ENCODE data around the gene CLEC9A. TPM values are rescaled to one million over a fixed set of nuclear protein-coding genes. Genes with fewer than 3 reads are reported as not detected.
"Not testable (repeated sequence)": the region's sequence is repeated elsewhere in the genome, so short reads cannot be mapped to it uniquely, and the experiment has no call there.

Gene CLEC9A
- total RNA-seq, 1 experiment from 2014 or later, result not detected

DNA sequence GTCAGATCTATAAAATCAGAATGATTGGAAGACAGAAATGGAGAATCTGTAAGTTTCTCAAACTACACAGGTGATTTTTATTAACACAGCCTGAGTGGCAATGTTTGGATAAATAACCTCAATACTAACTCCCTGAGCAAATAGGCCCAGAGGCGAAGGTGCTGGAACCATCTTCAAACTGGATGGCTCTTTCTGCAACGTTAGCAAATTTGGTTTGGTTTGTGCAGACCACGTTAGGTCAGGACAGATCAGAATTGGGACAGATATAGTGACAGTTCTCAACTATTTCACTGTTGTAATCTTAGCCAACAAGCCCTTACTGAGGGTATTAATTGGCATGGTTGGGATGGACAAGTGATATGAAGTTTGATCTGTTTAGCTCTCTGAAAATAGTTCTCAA, 9.1 kb upstream of the CLEC9A start:
- no peaks in the 10 kb centered on the region for H3K36me3 Mint-ChIP-seq (ENCODE audit: insufficient read depth, unreplicated experiment)
- TF ChIP-seq, protein P1, sequence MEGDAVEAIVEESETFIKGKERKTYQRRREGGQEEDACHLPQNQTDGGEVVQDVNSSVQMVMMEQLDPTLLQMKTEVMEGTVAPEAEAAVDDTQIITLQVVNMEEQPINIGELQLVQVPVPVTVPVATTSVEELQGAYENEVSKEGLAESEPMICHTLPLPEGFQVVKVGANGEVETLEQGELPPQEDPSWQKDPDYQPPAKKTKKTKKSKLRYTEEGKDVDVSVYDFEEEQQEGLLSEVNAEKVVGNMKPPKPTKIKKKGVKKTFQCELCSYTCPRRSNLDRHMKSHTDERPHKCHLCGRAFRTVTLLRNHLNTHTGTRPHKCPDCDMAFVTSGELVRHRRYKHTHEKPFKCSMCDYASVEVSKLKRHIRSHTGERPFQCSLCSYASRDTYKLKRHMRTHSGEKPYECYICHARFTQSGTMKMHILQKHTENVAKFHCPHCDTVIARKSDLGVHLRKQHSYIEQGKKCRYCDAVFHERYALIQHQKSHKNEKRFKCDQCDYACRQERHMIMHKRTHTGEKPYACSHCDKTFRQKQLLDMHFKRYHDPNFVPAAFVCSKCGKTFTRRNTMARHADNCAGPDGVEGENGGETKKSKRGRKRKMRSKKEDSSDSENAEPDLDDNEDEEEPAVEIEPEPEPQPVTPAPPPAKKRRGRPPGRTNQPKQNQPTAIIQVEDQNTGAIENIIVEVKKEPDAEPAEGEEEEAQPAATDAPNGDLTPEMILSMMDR (IDR thresholded peaks at IDR 0.05; ENCODE audit: insufficient read depth in 1 of 2, low read depth in 1 of 2, low read length in 1 of 2, severe bottlenecking in 1 of 2, unreplicated experiment in 1 of 2), result no peak
- H3K27me3 Mint-ChIP-seq (ENCODE audit: insufficient read depth, unreplicated experiment), result peaks cover 7% of the 10 kb centered on the region
- H3K27ac Mint-ChIP-seq (ENCODE audit: unreplicated experiment), result no peak overlapping the region
- Histone ChIP-seq H3K4me3 (ENCODE audit: low read depth, low read length) (no peak overlapping the region), H3K36me3 (ENCODE audit: control insufficient read depth, insufficient read depth, low read length) (no peaks in the 10 kb centered on the region), H3K4me1 (no peaks in the 10 kb centered on the region), H3K9me3 (no peaks in the 10 kb centered on the region), H3K27me3 (replicated peaks; ENCODE audit: control insufficient read depth, insufficient read depth, low read length) (no peaks in the 10 kb centered on the region)
- DNase-seq, result no peak
- no TSS peak for BruUV-seq (replicated peaks)
- no peak overlapping the region for H3K4me3 Mint-ChIP-seq (ENCODE audit: unreplicated experiment)
- no peaks in the 10 kb centered on the region for H3K9me3 Mint-ChIP-seq (ENCODE audit: unreplicated experiment)
- no peaks in the 10 kb centered on the region for H3K4me1 Mint-ChIP-seq (ENCODE audit: low read depth, unreplicated experiment)
- ChIA-PET POLR2A (no interaction called here), CTCF (no interaction called here)
- intact Hi-C loops (cut with micrococcal nuclease; ENCODE audit: unreplicated experiment), result no loop called here

DNA sequence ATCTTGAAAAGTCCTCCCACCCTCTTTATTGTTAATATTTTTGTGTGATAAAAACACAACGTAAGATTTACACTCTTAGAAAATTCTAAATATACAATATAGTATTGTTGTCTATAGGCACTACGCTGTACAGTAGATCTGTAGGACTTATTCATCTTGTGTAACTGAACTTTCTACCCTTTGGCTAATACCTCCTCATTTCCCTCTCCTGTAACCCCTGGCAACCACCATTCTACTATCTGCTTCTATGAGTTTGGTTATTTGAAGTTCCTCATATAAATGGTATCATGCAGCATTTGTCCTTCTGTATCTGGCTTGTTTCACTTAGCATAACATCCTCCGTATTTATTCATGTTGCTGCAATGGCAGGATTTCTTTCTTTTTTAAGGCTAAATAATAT, 5.2 kb upstream of the CLEC9A start:
- intact Hi-C loops (cut with micrococcal nuclease; ENCODE audit: unreplicated experiment), result no loop called here
- Histone ChIP-seq H3K4me1 (no peaks in the 10 kb centered on the region), H3K4me3 (ENCODE audit: low read depth, low read length) (no peak overlapping the region), H3K9me3 (no peaks in the 10 kb centered on the region), H3K27me3 (replicated peaks; ENCODE audit: control insufficient read depth, insufficient read depth, low read length) (no peaks in the 10 kb centered on the region), H3K36me3 (ENCODE audit: control insufficient read depth, insufficient read depth, low read length) (no peaks in the 10 kb centered on the region)
- Mint-ChIP-seq H3K4me3 (ENCODE audit: unreplicated experiment) (no peak overlapping the region), H3K9me3 (ENCODE audit: unreplicated experiment) (no peaks in the 10 kb centered on the region), H3K27me3 (ENCODE audit: insufficient read depth, unreplicated experiment) (peaks cover 10% of the 10 kb centered on the region), H3K36me3 (ENCODE audit: insufficient read depth, unreplicated experiment) (no peaks in the 10 kb centered on the region), H3K27ac (ENCODE audit: unreplicated experiment) (no peak overlapping the region), H3K4me1 (ENCODE audit: low read depth, unreplicated experiment) (no peaks in the 10 kb centered on the region)
- DNase-seq, result no peak
- BruUV-seq (replicated peaks), result no TSS peak
- ChIA-PET CTCF (interaction anchor here (1.3 kb wide), 1 partner anchor 15 kb away, joined by 3 read pairs; no protein-coding TSS in a partner anchor), POLR2A (no interaction called here)
- TF ChIP-seq, protein P1 (IDR thresholded peaks at IDR 0.05; ENCODE audit: insufficient read depth in 1 of 2, low read depth in 1 of 2, low read length in 1 of 2, severe bottlenecking in 1 of 2, unreplicated experiment in 1 of 2), result no peak

DNA sequence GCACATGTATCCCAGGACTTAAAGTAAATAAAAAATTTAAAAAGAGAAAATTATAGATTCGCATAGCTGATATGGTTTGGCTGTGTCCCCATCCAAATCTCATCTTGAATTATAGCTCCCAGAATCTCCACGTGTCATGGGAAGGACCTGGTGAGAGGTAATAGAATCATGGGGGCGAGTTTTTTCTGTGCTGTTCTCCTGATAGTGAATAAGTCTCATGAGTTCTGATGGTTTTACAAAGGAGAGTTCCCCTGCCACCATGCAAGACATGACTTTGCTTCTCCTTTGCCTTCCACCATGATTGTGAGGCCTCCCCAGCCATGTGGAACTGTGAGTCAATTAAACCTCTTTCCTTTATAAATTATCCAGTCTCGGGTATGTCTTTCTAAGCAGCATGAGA, 3.8 kb upstream of the CLEC9A start:
- H3K9me3 Mint-ChIP-seq (ENCODE audit: unreplicated experiment); intact Hi-C loops (cut with micrococcal nuclease; ENCODE audit: unreplicated experiment); POLR2A ChIA-PET; H3K27me3 ChIP-seq (replicated peaks; ENCODE audit: control insufficient read depth, insufficient read depth, low read length); H3K27me3 Mint-ChIP-seq (ENCODE audit: insufficient read depth, unreplicated experiment); CTCF ChIA-PET; H3K4me3 ChIP-seq (ENCODE audit: low read depth, low read length); H3K27ac Mint-ChIP-seq (ENCODE audit: unreplicated experiment); H3K36me3 ChIP-seq (ENCODE audit: control insufficient read depth, insufficient read depth, low read length); H3K4me3 Mint-ChIP-seq (ENCODE audit: unreplicated experiment); H3K36me3 Mint-ChIP-seq (ENCODE audit: insufficient read depth, unreplicated experiment); H3K9me3 ChIP-seq; DNase-seq; H3K4me1 Mint-ChIP-seq (ENCODE audit: low read depth, unreplicated experiment); H3K4me1 ChIP-seq; BruUV-seq (replicated peaks): not testable (repeated sequence)

DNA sequence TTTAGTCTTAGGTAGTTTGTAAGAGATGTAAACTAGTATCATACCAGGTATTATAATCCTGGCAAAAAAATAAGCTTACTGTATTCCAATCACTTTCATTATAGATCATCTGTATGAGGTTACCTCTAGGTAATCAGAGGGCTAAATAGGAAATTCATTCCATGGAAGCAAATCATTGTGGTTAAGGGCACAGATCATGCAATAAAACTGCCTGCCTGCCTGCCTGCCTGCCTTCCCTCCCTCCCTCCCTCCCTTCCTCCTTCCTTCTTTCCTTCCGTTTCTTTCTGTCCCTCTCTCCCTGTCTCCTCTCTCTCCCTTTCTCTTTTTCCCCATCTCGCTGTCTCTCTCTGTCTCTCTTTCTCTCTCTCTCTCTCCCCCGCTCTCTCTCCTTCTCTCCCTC, 3.2 kb upstream of the CLEC9A start:
- no peaks in the 10 kb centered on the region for H3K4me1 ChIP-seq
- ChIA-PET CTCF (no interaction called here), POLR2A (no interaction called here)
- H3K4me3 ChIP-seq (ENCODE audit: low read depth, low read length), result no peak overlapping the region
- no peaks in the 10 kb centered on the region for H3K4me1 Mint-ChIP-seq (ENCODE audit: low read depth, unreplicated experiment)
- H3K27me3 ChIP-seq (replicated peaks; ENCODE audit: control insufficient read depth, insufficient read depth, low read length), result no peaks in the 10 kb centered on the region
- H3K9me3 ChIP-seq, result no peaks in the 10 kb centered on the region
- H3K27me3 Mint-ChIP-seq (ENCODE audit: insufficient read depth, unreplicated experiment), result peaks cover 5% of the 10 kb centered on the region
- intact Hi-C loops (cut with micrococcal nuclease; ENCODE audit: unreplicated experiment), result no loop called here
- no TSS peak for BruUV-seq (replicated peaks)
- no peaks in the 10 kb centered on the region for H3K36me3 ChIP-seq (ENCODE audit: control insufficient read depth, insufficient read depth, low read length)
- no peak overlapping the region for H3K4me3 Mint-ChIP-seq (ENCODE audit: unreplicated experiment)
- H3K27ac Mint-ChIP-seq (ENCODE audit: unreplicated experiment), result no peak overlapping the region
- H3K9me3 Mint-ChIP-seq (ENCODE audit: unreplicated experiment), result no peaks in the 10 kb centered on the region
- H3K36me3 Mint-ChIP-seq (ENCODE audit: insufficient read depth, unreplicated experiment), result no peaks in the 10 kb centered on the region
- TF ChIP-seq, protein P1 (IDR thresholded peaks at IDR 0.05; ENCODE audit: insufficient read depth in 1 of 2, low read depth in 1 of 2, low read length in 1 of 2, severe bottlenecking in 1 of 2, unreplicated experiment in 1 of 2), result no peak
- no peak for DNase-seq

Measured in Caco-2 (cell line).